ENCODE measurements around the gene COG1. TPM values are rescaled to one million over a fixed set of nuclear protein-coding genes. Genes with fewer than 3 reads are reported as not detected.

COG1 gene
- total RNA-seq, 2 experiments from 2014 or later = 83.0 to 86.2 TPM

- Histone ChIP-seq H3K36me3 (ENCODE audit: insufficient read depth, low read length) (peaks cover 29% of the 10 kb centered on the region), H3K27ac (ENCODE audit: low read depth in 1 of 2, low read length in 2 of 2) (no peak overlapping the region), H3K4me1 (ENCODE audit: insufficient read depth, low read length) (no peaks in the 10 kb centered on the region), H3K9me3 (ENCODE audit: control insufficient read depth in 1 of 2, insufficient read depth in 1 of 2, low read length in 2 of 2) (no peaks in the 10 kb centered on the region), H3K27me3 (ENCODE audit: control insufficient read depth in 1 of 2, insufficient read depth in 2 of 2, low read length in 2 of 2) (no peaks in the 10 kb centered on the region), H3K4me3 (ENCODE audit: low read length) (no peak overlapping the region)
- DNase-seq (no peak), ATAC-seq (ENCODE audit: poor library complexity) (no peak)
- Mint-ChIP-seq H3K9me3 (no peaks in the 10 kb centered on the region), H3K36me3 (ENCODE audit: low read depth) (peaks cover 23% of the 10 kb centered on the region), H3K4me1 (ENCODE audit: low read depth) (no peaks in the 10 kb centered on the region), H3K27ac (no peak overlapping the region), H3K27me3 (no peaks in the 10 kb centered on the region), H3K4me3 (no peak overlapping the region)
- ChIA-PET POLR2A (no interaction called here), CTCF (interaction anchor here (1.1 kb wide), 1 partner anchor 14 kb away, joined by 4 read pairs; no protein-coding TSS in a partner anchor)
- TF ChIP-seq, protein P1, sequence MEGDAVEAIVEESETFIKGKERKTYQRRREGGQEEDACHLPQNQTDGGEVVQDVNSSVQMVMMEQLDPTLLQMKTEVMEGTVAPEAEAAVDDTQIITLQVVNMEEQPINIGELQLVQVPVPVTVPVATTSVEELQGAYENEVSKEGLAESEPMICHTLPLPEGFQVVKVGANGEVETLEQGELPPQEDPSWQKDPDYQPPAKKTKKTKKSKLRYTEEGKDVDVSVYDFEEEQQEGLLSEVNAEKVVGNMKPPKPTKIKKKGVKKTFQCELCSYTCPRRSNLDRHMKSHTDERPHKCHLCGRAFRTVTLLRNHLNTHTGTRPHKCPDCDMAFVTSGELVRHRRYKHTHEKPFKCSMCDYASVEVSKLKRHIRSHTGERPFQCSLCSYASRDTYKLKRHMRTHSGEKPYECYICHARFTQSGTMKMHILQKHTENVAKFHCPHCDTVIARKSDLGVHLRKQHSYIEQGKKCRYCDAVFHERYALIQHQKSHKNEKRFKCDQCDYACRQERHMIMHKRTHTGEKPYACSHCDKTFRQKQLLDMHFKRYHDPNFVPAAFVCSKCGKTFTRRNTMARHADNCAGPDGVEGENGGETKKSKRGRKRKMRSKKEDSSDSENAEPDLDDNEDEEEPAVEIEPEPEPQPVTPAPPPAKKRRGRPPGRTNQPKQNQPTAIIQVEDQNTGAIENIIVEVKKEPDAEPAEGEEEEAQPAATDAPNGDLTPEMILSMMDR (IDR thresholded peaks at IDR 0.05) = no peak
- intact Hi-C loops (cut with DNase I, micrococcal nuclease) = no loop called here
Observed at GRCh38 chr17:73248532-73248931, 55.7 kb downstream of the COG1 start.

GRCh38 chr17:73249700-73250099 lies 56.8 kb downstream of the COG1 start:
- Mint-ChIP-seq H3K27ac (no peak overlapping the region), H3K9me3 (no peaks in the 10 kb centered on the region), H3K4me1 (ENCODE audit: low read depth) (no peaks in the 10 kb centered on the region), H3K27me3 (no peaks in the 10 kb centered on the region), H3K36me3 (ENCODE audit: low read depth) (peaks cover 20% of the 10 kb centered on the region), H3K4me3 (no peak overlapping the region)
- ATAC-seq (ENCODE audit: poor library complexity) (no peak), DNase-seq (no peak)
- H3K27ac ChIP-seq (ENCODE audit: low read depth in 1 of 2, low read length in 2 of 2) = no peak overlapping the region
- intact Hi-C loops (cut with DNase I, micrococcal nuclease) = loop anchor here in 1 of 2 experiments (10.0 kb wide), 1 partner anchor 465 kb away; no protein-coding TSS in a partner anchor
- H3K4me1 ChIP-seq (ENCODE audit: insufficient read depth, low read length) = no peaks in the 10 kb centered on the region
- peaks cover 25% of the 10 kb centered on the region for H3K36me3 ChIP-seq (ENCODE audit: insufficient read depth, low read length)
- ChIA-PET POLR2A (no interaction called here), CTCF (no interaction called here)
- TF ChIP-seq, protein P1 (IDR thresholded peaks at IDR 0.05) = no peak
- H3K4me3 ChIP-seq (ENCODE audit: low read length) = no peak overlapping the region
- H3K27me3 ChIP-seq (ENCODE audit: control insufficient read depth in 1 of 2, insufficient read depth in 2 of 2, low read length in 2 of 2) = no peaks in the 10 kb centered on the region
- no peaks in the 10 kb centered on the region for H3K9me3 ChIP-seq (ENCODE audit: control insufficient read depth in 1 of 2, insufficient read depth in 1 of 2, low read length in 2 of 2)

- Mint-ChIP-seq H3K36me3 (ENCODE audit: low read depth) (peaks cover 16% of the 10 kb centered on the region), H3K27me3 (no peaks in the 10 kb centered on the region), H3K9me3 (no peaks in the 10 kb centered on the region), H3K4me1 (ENCODE audit: low read depth) (no peaks in the 10 kb centered on the region), H3K4me3 (no peak overlapping the region), H3K27ac (no peak overlapping the region)
- POLR2A ChIA-PET = no interaction called here
- H3K4me1 ChIP-seq (ENCODE audit: insufficient read depth, low read length) = peaks cover 6% of the 10 kb centered on the region
- no peaks in the 10 kb centered on the region for H3K9me3 ChIP-seq (ENCODE audit: control insufficient read depth in 1 of 2, insufficient read depth in 1 of 2, low read length in 2 of 2)
- peaks cover 17% of the 10 kb centered on the region for H3K36me3 ChIP-seq (ENCODE audit: insufficient read depth, low read length)
- ATAC-seq (ENCODE audit: poor library complexity) (no peak), DNase-seq (no peak)
- intact Hi-C loops (cut with DNase I, micrococcal nuclease) = loop anchor here in 1 of 2 experiments (10.0 kb wide), 1 partner anchor 464 kb away; no protein-coding TSS in a partner anchor
- no peaks in the 10 kb centered on the region for H3K27me3 ChIP-seq (ENCODE audit: control insufficient read depth in 1 of 2, insufficient read depth in 2 of 2, low read length in 2 of 2)
- no peak overlapping the region for H3K27ac ChIP-seq (ENCODE audit: low read depth in 1 of 2, low read length in 2 of 2)
- no peak overlapping the region for H3K4me3 ChIP-seq (ENCODE audit: low read length)
- TF ChIP-seq, protein P1 (IDR thresholded peaks at IDR 0.05) = no peak
- CTCF ChIA-PET = no interaction called here
Observed at GRCh38 chr17:73250851-73251640, 58.2 kb downstream of the COG1 start.
